ENCODE measurements around the gene ABCC4. TPM values are rescaled to one million over a fixed set of nuclear protein-coding genes. Genes with fewer than 3 reads are reported as not detected.

The ABCC4 gene
- total RNA-seq, 1 donor, result 21.4 TPM

- DNase-seq (ENCODE audit: low read depth), result no peak
- no peak overlapping the region for H3K4me3 ChIP-seq (ENCODE audit: low read depth, low read length)
- TF ChIP-seq, protein P1, sequence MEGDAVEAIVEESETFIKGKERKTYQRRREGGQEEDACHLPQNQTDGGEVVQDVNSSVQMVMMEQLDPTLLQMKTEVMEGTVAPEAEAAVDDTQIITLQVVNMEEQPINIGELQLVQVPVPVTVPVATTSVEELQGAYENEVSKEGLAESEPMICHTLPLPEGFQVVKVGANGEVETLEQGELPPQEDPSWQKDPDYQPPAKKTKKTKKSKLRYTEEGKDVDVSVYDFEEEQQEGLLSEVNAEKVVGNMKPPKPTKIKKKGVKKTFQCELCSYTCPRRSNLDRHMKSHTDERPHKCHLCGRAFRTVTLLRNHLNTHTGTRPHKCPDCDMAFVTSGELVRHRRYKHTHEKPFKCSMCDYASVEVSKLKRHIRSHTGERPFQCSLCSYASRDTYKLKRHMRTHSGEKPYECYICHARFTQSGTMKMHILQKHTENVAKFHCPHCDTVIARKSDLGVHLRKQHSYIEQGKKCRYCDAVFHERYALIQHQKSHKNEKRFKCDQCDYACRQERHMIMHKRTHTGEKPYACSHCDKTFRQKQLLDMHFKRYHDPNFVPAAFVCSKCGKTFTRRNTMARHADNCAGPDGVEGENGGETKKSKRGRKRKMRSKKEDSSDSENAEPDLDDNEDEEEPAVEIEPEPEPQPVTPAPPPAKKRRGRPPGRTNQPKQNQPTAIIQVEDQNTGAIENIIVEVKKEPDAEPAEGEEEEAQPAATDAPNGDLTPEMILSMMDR (IDR thresholded peaks at IDR 0.05; ENCODE audit: insufficient read depth, low read length), result no peak
Measured at GRCh38 chr13:95248953-95249352, 52.3 kb downstream of the ABCC4 start.

- no peak overlapping the region for H3K4me3 ChIP-seq (ENCODE audit: low read depth, low read length)
- TF ChIP-seq, protein P1 (IDR thresholded peaks at IDR 0.05; ENCODE audit: insufficient read depth, low read length), result no peak
- DNase-seq (ENCODE audit: low read depth), result no peak
Measured at GRCh38 chr13:95247852-95248251, 53.4 kb downstream of the ABCC4 start.

GRCh38 chr13:95247171-95247570 is 54.1 kb downstream of the ABCC4 start:
- no peak overlapping the region for H3K4me3 ChIP-seq (ENCODE audit: low read depth, low read length)
- DNase-seq (ENCODE audit: low read depth), result no peak
- TF ChIP-seq, protein P1 (IDR thresholded peaks at IDR 0.05; ENCODE audit: insufficient read depth, low read length), result no peak

- no peak overlapping the region for H3K4me3 ChIP-seq (ENCODE audit: low read depth, low read length)
- TF ChIP-seq, protein P1 (IDR thresholded peaks at IDR 0.05; ENCODE audit: insufficient read depth, low read length), result no peak
- no peak for DNase-seq (ENCODE audit: low read depth)
Measured at GRCh38 chr13:95246292-95247082, 54.8 kb downstream of the ABCC4 start.

DNA sequence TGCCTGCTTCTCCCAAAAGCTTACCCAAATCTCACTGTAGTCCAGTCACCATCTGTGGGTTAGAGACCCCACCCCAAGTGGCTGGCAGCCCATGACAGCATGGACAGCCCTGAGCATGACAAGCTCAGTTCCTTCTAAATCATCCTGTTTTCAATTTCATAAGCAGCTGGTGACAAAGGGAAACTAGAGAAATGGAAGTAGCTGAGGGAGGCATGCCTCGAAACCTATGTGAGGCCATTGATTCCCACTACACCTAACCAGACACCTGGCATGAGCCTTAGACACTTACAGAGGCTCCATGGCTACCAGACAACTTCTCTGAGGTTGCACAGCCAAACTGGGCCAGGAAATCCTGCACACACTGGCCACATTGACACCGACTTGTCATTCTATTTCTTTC is 56.2 kb downstream of the ABCC4 start:
- no peak overlapping the region for H3K4me3 ChIP-seq (ENCODE audit: low read depth, low read length)
- DNase-seq (ENCODE audit: low read depth), result no peak
- TF ChIP-seq, protein P1 (IDR thresholded peaks at IDR 0.05; ENCODE audit: insufficient read depth, low read length), result no peak

DNA sequence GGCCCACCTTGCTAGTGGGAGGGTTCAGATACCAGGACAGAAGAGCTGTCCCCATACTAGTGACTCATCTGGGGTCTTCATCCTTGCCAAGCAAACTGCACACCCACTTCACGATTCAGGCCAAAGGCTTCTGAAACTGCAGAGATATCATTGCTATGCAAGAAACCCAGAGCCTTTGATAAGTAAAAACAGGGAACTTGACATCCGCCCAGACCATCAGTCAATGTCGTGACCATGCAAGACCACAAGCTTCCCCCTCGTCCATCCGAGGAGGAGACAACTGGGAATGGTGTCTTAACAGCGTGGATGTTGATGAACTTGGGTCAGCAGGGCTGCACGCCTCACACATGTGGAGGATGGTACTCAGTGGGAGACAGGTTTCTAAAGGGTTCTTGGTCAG is 58.0 kb downstream of the ABCC4 start:
- TF ChIP-seq, protein P1 (IDR thresholded peaks at IDR 0.05; ENCODE audit: insufficient read depth, low read length), result no peak
- no peak for DNase-seq (ENCODE audit: low read depth)
- no peak overlapping the region for H3K4me3 ChIP-seq (ENCODE audit: low read depth, low read length)

GRCh38 chr13:95241321-95241720 is 59.9 kb downstream of the ABCC4 start:
- H3K4me3 ChIP-seq (ENCODE audit: low read depth, low read length), result no peak overlapping the region
- no peak for DNase-seq (ENCODE audit: low read depth)

More at GRCh38 chr13:95241321-95241720, 59.9 kb downstream of the ABCC4 start:
- TF ChIP-seq, protein P1 (IDR thresholded peaks at IDR 0.05; ENCODE audit: insufficient read depth, low read length), result no peak

Measured in fibroblast of the aortic adventitia (primary cell).